Panc1 (cell line): Measurements from ENCODE around the gene MITF. TPM values are rescaled to one million over a fixed set of nuclear protein-coding genes. Genes with fewer than 3 reads are reported as not detected.

Source experiments
- ATAC-seq: fragments of 200-7000 bp; cut with Tn5 transposase; 2 replicates; pipeline ENCODE4 v1.9.1; 2020; ENCODE audit warnings: mild to moderate bottlenecking, moderate library complexity
- BruUV-seq: library from RNA; stranded (reverse); fragments of 400-500 nt; replicated peaks from 2 replicates; lab custom pipeline; 2021; lab: Mats Ljungman, UMichigan
- CTCF ChIA-PET: fragments of 300-600 bp; sonication (Branson Sonifier 250); formaldehyde crosslinking; loops from one replicate; lab custom pipeline; 2022; ENCODE audit warnings: antibody characterized with exemption; lab: Charles Lee
- POLR2A ChIA-PET: fragments of 300-600 bp; sonication (Branson Sonifier 250); formaldehyde crosslinking; loops from one replicate; lab custom pipeline; 2022; ENCODE audit warnings: antibody characterized with exemption; lab: Charles Lee
- DNase-seq: peaks from one replicate; pipeline ENCODE4 v3.0.0-alpha.2; 2010; ENCODE audit warnings: low read depth, low spot score
- H3K27ac ChIP-seq: 2 replicates; pipeline ENCODE4 v1.5.1; 2011; ENCODE audit warnings: mild to moderate bottlenecking, low read length, inconsistent platforms
- H3K27me3 ChIP-seq: fragments of 200-500 bp; sonication (Bioruptor generic); 2 replicates; pipeline ENCODE4 v1.6.0; 2014; ENCODE audit warnings: low read length, inconsistent platforms; ENCODE audit not compliant: control insufficient read depth, insufficient read depth
- H3K36me3 ChIP-seq: fragments of 200-500 bp; sonication (Bioruptor generic); 2 replicates; pipeline ENCODE4 v1.5.1; 2014; ENCODE audit warnings: inconsistent platforms, mild to moderate bottlenecking, low read length, moderate library complexity; ENCODE audit not compliant: control insufficient read depth, insufficient read depth
- H3K4me1 ChIP-seq: 2 replicates; pipeline ENCODE4 v1.5.1; 2011; ENCODE audit warnings: inconsistent platforms, mild to moderate bottlenecking, low read length, moderate library complexity; ENCODE audit not compliant: control insufficient read depth, insufficient read depth
- H3K4me3 ChIP-seq, 2 experiments: 2 replicates each; pipeline ENCODE4 v1.5.1; 2011 to 2012; ENCODE audit warnings: low read depth in 2 of 2, low read length in 2 of 2, mild to moderate bottlenecking in 2 of 2, inconsistent platforms in 1 of 2, moderate library complexity in 1 of 2
- H3K9me3 ChIP-seq: fragments of 200-500 bp; sonication (Bioruptor generic); 2 replicates; pipeline ENCODE4 v1.5.1; 2014; ENCODE audit warnings: low read depth, mild to moderate bottlenecking, inconsistent platforms, low read length, moderate library complexity; ENCODE audit not compliant: control insufficient read depth, insufficient read depth
- POLR2AphosphoS5 ChIP-seq: IDR thresholded peaks from 2 replicates; pipeline ENCODE4 v1.6.1; 2012; ENCODE audit warnings: mild to moderate bottlenecking, low read depth, low read length, moderate library complexity
- SIN3A ChIP-seq: IDR thresholded peaks from 2 replicates; pipeline ENCODE4 v1.6.1; 2012; ENCODE audit warnings: low read depth, mild to moderate bottlenecking, low read length, moderate library complexity, borderline replicate concordance; ENCODE audit not compliant: insufficient read depth
- TCF7L2 ChIP-seq: IDR thresholded peaks from 2 replicates; pipeline ENCODE4 v1.6.1; 2011; ENCODE audit warnings: mild to moderate bottlenecking, low read depth, low read length, inconsistent platforms
- in situ Hi-C: cut with HindIII; loops from 2 replicates; pipeline ENCODE4 v1.10.0; 2016; ENCODE audit warnings: low sequenced_read_pairs, low pct_unique_long_range_greater_than_20kb
- intact Hi-C: fragments of 100-400 bp; cut with micrococcal nuclease; formaldehyde crosslinking; loops from one replicate; pipeline ENCODE4 v1.10.0; 2022; ENCODE audit not compliant: unreplicated experiment
- total RNA-seq: library from RNA; stranded (reverse); gene quantifications from one replicate; pipeline ENCODE4 v1.2.1, GENCODE V29; 2021; ENCODE audit not compliant: unreplicated experiment
- TF ChIP-seq, protein P1 (sequence below), 2 experiments: IDR thresholded peaks; 2 replicates each; pipeline ENCODE4 v1.6.1; 2011 to 2012; ENCODE audit warnings: low read depth in 2 of 2, control low read depth in 1 of 2, low read length in 1 of 2, mild to moderate bottlenecking in 1 of 2, moderate library complexity in 1 of 2; ENCODE audit not compliant: insufficient read depth in 1 of 2
- TF ChIP-seq, protein P2 (sequence below): fragments of 450-650 bp; IDR thresholded peaks from 2 replicates; pipeline ENCODE4 v1.5.1; 2017; ENCODE audit warnings: mild to moderate bottlenecking

MITF gene
- total RNA-seq, 1 experiment from 2014 or later = 10.8 TPM

DNA sequence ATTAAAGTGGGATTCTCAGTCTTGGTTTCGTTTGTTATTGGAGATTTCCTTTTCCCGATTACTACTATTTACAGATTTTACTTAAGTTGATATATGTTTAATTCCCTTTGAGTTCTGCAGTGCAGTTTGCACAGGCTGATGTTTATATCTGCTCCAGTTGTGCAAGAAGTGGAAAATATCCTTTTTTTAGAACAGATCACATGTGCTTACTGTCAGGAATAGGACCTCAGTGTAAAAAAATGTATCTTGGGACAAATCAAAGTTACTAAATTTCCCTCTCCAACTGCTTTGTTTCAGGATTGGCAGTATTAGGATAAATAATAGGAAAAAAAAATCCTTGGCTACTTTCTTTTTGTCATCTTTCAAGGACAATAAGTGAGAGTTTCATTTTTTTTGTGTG, 6.9 kb downstream of the MITF start:
- no peaks in the 10 kb centered on the region for H3K36me3 ChIP-seq
- no TSS peak for BruUV-seq
- H3K9me3 ChIP-seq = no peaks in the 10 kb centered on the region
- CTCF ChIA-PET = no interaction called here
- no peaks in the 10 kb centered on the region for H3K4me1 ChIP-seq
- H3K27ac ChIP-seq = no peak overlapping the region
- POLR2A ChIA-PET = no interaction called here
- in situ Hi-C loops (no loop called here), intact Hi-C loops (no loop called here)
- TF ChIP-seq POLR2AphosphoS5 (no peak), TCF7L2 (no peak)
- TF ChIP-seq, protein P1, sequence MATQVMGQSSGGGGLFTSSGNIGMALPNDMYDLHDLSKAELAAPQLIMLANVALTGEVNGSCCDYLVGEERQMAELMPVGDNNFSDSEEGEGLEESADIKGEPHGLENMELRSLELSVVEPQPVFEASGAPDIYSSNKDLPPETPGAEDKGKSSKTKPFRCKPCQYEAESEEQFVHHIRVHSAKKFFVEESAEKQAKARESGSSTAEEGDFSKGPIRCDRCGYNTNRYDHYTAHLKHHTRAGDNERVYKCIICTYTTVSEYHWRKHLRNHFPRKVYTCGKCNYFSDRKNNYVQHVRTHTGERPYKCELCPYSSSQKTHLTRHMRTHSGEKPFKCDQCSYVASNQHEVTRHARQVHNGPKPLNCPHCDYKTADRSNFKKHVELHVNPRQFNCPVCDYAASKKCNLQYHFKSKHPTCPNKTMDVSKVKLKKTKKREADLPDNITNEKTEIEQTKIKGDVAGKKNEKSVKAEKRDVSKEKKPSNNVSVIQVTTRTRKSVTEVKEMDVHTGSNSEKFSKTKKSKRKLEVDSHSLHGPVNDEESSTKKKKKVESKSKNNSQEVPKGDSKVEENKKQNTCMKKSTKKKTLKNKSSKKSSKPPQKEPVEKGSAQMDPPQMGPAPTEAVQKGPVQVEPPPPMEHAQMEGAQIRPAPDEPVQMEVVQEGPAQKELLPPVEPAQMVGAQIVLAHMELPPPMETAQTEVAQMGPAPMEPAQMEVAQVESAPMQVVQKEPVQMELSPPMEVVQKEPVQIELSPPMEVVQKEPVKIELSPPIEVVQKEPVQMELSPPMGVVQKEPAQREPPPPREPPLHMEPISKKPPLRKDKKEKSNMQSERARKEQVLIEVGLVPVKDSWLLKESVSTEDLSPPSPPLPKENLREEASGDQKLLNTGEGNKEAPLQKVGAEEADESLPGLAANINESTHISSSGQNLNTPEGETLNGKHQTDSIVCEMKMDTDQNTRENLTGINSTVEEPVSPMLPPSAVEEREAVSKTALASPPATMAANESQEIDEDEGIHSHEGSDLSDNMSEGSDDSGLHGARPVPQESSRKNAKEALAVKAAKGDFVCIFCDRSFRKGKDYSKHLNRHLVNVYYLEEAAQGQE (IDR thresholded peaks at IDR 0.05; ENCODE audit: insufficient read depth in 1 of 2, low read depth in 2 of 2, low read length in 1 of 2) = no peak
- H3K27me3 ChIP-seq = no peaks in the 10 kb centered on the region
- DNase-seq (no peak), ATAC-seq (no peak)
- H3K4me3 ChIP-seq = no peak overlapping the region

DNA sequence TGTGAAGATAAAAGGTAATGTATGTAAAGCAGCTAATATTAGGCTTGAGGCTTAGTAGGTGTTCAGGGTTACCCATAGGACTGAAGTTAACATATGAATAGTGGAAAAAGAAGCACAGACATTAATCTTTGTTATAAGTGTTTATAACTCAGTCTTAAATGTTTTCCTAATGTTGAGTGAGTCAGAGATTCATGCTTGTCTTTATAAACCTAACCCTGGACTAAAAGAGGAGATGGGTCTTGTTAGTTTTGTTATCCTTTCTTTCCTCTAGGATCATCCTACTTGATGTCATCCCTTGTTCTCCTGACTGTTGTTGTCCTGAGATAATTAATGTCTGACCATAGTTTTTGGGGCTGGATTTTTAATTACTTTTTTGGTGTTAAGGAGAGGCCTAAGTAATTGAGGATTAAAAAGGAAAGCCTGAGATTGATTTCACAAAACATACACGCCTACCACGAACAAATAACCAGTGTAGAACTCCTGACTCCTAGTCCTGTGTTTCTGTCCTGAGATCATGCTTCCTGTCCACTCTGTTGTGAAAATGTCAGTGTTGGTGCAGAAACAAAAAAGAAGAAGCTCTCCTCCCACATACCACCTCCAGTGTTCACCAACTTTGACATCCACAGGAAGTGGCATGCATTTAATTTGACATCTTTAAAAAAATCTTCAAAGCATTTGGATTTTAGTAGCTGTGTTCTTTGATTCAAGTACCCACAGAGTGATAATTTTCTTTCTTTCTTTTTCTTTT, 8.4 kb downstream of the MITF start:
- Histone ChIP-seq H3K4me1 (no peaks in the 10 kb centered on the region), H3K9me3 (no peaks in the 10 kb centered on the region), H3K4me3 (no peak overlapping the region), H3K27me3 (no peaks in the 10 kb centered on the region), H3K36me3 (no peaks in the 10 kb centered on the region), H3K27ac (no peak overlapping the region)
- intact Hi-C loops (no loop called here), in situ Hi-C loops (no loop called here)
- no peak for TF ChIP-seq TCF7L2
- TF ChIP-seq SIN3A = no peak
- TF ChIP-seq, protein P1 (IDR thresholded peaks at IDR 0.05; ENCODE audit: insufficient read depth in 1 of 2, low read depth in 2 of 2, low read length in 1 of 2) = no peak
- TF ChIP-seq, protein P2, sequence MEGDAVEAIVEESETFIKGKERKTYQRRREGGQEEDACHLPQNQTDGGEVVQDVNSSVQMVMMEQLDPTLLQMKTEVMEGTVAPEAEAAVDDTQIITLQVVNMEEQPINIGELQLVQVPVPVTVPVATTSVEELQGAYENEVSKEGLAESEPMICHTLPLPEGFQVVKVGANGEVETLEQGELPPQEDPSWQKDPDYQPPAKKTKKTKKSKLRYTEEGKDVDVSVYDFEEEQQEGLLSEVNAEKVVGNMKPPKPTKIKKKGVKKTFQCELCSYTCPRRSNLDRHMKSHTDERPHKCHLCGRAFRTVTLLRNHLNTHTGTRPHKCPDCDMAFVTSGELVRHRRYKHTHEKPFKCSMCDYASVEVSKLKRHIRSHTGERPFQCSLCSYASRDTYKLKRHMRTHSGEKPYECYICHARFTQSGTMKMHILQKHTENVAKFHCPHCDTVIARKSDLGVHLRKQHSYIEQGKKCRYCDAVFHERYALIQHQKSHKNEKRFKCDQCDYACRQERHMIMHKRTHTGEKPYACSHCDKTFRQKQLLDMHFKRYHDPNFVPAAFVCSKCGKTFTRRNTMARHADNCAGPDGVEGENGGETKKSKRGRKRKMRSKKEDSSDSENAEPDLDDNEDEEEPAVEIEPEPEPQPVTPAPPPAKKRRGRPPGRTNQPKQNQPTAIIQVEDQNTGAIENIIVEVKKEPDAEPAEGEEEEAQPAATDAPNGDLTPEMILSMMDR = no peak
- no peak for TF ChIP-seq POLR2AphosphoS5
- BruUV-seq = no TSS peak
- POLR2A ChIA-PET = no interaction called here
- ATAC-seq (no peak), DNase-seq (no peak)
- CTCF ChIA-PET = no interaction called here
